Measurements from ENCODE around the gene SLC23A2.

SLC23A2 gene

DNA sequence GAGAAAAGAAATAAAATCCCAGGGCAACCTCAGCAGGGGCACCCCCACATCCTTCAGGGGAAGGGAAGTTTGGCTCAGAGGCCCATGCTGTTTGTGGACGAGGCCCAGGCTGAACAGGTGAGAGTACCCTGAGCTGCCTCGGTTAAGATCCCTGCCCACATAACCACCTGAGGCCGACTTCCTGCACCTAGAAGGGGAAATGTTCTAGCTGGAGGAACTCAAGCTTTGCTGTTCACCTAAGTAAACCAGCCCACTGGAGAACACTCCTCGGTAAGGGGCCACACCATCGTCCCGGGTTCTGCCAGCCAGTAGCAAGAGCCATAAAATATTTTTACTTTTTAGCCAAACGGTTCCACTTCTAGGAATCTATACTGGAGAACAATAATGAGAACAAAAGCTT lies 88.2 kb downstream of the SLC23A2 start:
- ChIA-PET POLR2A (no interaction called here), CTCF (no interaction called here)
- no peak for DNase-seq (ENCODE audit: extremely low spot score)
- no peak for TF ChIP-seq HDGF (IDR thresholded peaks at IDR 0.05; ENCODE audit: borderline replicate concordance)
- TF ChIP-seq FOXM1 (IDR thresholded peaks at IDR 0.05; ENCODE audit: borderline replicate concordance): no peak
- no peak for TF ChIP-seq FOXK2 (IDR thresholded peaks at IDR 0.05)
- TF ChIP-seq TARDBP (IDR thresholded peaks at IDR 0.05): no peak
- no peak for TF ChIP-seq BHLHE40 (IDR thresholded peaks at IDR 0.05; ENCODE audit: borderline replicate concordance)
- TF ChIP-seq NFRKB (IDR thresholded peaks at IDR 0.05): no peak
- TF ChIP-seq FOXA1 (IDR thresholded peaks at IDR 0.05): no peak
- TF ChIP-seq LEF1 (IDR thresholded peaks at IDR 0.05; ENCODE audit: borderline replicate concordance): no peak
- TF ChIP-seq ZNF384 (IDR thresholded peaks at IDR 0.05): no peak
- TF ChIP-seq L3MBTL2 (conservative IDR thresholded peaks at IDR 0.05): no peak
- no peak for TF ChIP-seq ARNT (IDR thresholded peaks at IDR 0.05)
- no peak for TF ChIP-seq CTBP1 (IDR thresholded peaks at IDR 0.05; ENCODE audit: borderline replicate concordance)
- TF ChIP-seq ELF4 (IDR thresholded peaks at IDR 0.05): no peak
- no peak for TF ChIP-seq SUZ12 (IDR thresholded peaks at IDR 0.05)
- no peak for TF ChIP-seq SP1 (IDR thresholded peaks at IDR 0.05)
- TF ChIP-seq, protein P1, sequence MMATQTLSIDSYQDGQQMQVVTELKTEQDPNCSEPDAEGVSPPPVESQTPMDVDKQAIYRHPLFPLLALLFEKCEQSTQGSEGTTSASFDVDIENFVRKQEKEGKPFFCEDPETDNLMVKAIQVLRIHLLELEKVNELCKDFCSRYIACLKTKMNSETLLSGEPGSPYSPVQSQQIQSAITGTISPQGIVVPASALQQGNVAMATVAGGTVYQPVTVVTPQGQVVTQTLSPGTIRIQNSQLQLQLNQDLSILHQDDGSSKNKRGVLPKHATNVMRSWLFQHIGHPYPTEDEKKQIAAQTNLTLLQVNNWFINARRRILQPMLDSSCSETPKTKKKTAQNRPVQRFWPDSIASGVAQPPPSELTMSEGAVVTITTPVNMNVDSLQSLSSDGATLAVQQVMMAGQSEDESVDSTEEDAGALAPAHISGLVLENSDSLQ (IDR thresholded peaks at IDR 0.05): no peak

DNA sequence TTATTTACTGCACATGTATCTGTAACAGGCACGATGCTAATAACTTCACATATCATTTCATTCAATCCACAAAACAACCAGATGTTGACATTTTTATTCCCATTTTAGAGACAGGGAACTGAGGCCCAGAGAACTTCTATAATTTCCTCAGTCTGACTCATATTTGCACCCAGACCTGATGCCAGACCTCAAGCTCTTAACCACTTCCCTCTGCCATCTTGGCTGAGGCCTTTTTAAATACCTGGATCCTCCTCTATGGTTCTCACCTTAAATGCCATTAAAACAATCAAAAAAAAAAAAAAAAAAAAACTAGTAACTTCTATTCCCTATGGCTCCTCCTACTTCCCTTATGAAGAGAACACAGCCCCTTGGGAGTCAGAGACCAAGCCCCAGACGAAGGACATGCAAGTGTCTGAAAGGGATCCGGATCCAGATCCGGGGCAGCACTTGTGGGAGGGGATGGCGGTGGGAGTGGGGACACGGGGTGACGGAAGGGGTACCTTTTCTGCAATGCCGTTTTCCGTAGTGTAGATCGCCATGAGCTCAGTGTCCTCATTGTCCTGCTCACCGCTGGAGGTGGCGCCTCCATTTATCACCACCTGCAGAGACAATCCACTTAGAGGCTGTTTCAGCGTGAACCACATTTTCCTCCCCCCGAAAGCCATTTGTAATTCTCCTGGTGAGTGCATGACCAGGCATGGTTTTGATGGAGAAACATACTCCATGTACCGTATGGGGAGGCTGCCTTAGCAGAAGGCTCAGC lies 88.7 kb downstream of the SLC23A2 start:
- no peak for DNase-seq (ENCODE audit: extremely low spot score)
- ChIA-PET POLR2A (no interaction called here), CTCF (no interaction called here)
- TF ChIP-seq FOXM1 (IDR thresholded peaks at IDR 0.05; ENCODE audit: borderline replicate concordance) (no peak), BHLHE40 (IDR thresholded peaks at IDR 0.05; ENCODE audit: borderline replicate concordance) (no peak), ELF4 (IDR thresholded peaks at IDR 0.05) (no peak), FOXK2 (IDR thresholded peaks at IDR 0.05) (no peak)
- TF ChIP-seq, protein P1 (IDR thresholded peaks at IDR 0.05): no peak

DNA sequence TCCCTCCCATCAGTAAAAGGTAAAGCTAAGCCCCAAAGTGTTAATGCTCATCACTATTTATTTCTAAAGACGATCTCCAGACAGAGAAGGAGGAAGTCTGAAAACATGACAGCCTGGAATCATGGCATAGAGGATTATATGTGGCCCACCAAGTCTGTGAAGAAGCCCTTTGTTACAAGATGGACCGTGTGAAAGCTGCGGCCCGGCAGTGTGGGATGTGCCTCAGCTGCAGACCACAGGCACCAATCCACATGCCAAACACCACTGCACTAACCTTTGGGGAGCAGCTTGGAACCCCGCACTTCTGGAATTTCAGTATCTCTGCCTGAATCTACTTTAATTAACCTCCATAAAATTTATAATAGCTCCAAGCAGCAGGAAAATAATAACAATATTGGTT lies 90.4 kb downstream of the SLC23A2 start:
- no peak for TF ChIP-seq FOXK2 (IDR thresholded peaks at IDR 0.05)
- TF ChIP-seq SUZ12 (IDR thresholded peaks at IDR 0.05): no peak
- TF ChIP-seq FOXA1 (IDR thresholded peaks at IDR 0.05): no peak
- no peak for TF ChIP-seq LEF1 (IDR thresholded peaks at IDR 0.05; ENCODE audit: borderline replicate concordance)
- no peak for TF ChIP-seq NFRKB (IDR thresholded peaks at IDR 0.05)
- TF ChIP-seq, protein P1 (IDR thresholded peaks at IDR 0.05): no peak
- no peak for TF ChIP-seq ZNF384 (IDR thresholded peaks at IDR 0.05)
- TF ChIP-seq L3MBTL2 (conservative IDR thresholded peaks at IDR 0.05): no peak
- ChIA-PET POLR2A (no interaction called here), CTCF (interaction anchor here (0.7 kb wide), 1 partner anchor 56 kb away, joined by 3 read pairs; no protein-coding TSS in a partner anchor)
- DNase-seq (ENCODE audit: extremely low spot score): no peak

DNA sequence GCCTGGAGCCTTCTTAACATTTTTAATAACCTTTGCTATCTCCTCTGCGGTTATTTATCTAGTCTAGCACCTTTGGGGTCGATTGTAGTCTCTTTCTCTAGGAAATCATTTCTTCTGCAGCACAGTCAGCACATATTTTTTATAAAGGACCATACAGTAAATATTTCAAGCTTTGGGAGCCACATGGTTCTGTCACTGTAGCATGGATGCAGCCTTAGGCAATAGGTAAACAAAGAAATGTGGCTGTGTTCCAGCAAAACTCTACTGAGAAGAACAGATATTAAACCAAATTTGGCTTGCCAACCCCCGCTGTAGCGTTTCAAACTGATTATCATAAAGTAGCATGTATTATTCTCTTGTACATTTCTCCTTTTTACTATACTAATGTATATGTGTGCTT lies 95.7 kb downstream of the SLC23A2 start:
- POLR2A ChIA-PET: no interaction called here
- no peak for DNase-seq (ENCODE audit: extremely low spot score)
- no peak for TF ChIP-seq HDGF (IDR thresholded peaks at IDR 0.05; ENCODE audit: borderline replicate concordance)
- no peak for TF ChIP-seq SP1 (IDR thresholded peaks at IDR 0.05)
- TF ChIP-seq LEF1 (IDR thresholded peaks at IDR 0.05; ENCODE audit: borderline replicate concordance): no peak
- no peak for TF ChIP-seq FOXM1 (IDR thresholded peaks at IDR 0.05; ENCODE audit: borderline replicate concordance)
- TF ChIP-seq BHLHE40 (IDR thresholded peaks at IDR 0.05; ENCODE audit: borderline replicate concordance): no peak
- no peak for TF ChIP-seq L3MBTL2 (conservative IDR thresholded peaks at IDR 0.05)
- TF ChIP-seq CTBP1 (IDR thresholded peaks at IDR 0.05; ENCODE audit: borderline replicate concordance): no peak
- no peak for TF ChIP-seq ARNT (IDR thresholded peaks at IDR 0.05)
- TF ChIP-seq FOXA1 (IDR thresholded peaks at IDR 0.05): no peak
- no peak for TF ChIP-seq FOXK2 (IDR thresholded peaks at IDR 0.05)
- TF ChIP-seq NFRKB (IDR thresholded peaks at IDR 0.05): no peak
- TF ChIP-seq SUZ12 (IDR thresholded peaks at IDR 0.05): no peak
- TF ChIP-seq ELF4 (IDR thresholded peaks at IDR 0.05): no peak
- no peak for TF ChIP-seq ZNF384 (IDR thresholded peaks at IDR 0.05)
- no peak for TF ChIP-seq TARDBP (IDR thresholded peaks at IDR 0.05)
- TF ChIP-seq, protein P1 (IDR thresholded peaks at IDR 0.05): no peak
- CTCF ChIA-PET: no interaction called here

DNA sequence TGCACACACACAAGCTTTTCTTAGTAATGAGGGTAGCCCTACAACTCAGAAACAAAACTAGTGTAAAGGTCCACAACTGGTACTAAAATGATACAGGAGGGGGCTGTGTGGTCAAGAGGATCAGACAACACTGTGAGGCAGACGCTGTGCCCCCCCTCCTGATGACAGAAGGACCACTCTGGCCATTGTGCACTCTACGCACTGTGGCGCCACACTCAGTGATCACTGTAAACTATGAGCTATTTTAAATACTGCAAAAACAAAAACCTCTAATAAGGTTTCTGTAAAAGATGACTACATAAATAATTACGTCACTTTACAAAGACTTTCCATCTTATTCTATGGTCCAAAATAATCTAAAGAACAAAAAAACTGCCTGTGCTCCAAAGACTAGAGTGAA lies 96.1 kb downstream of the SLC23A2 start:
- TF ChIP-seq, protein P1 (IDR thresholded peaks at IDR 0.05): no peak
- TF ChIP-seq SUZ12 (IDR thresholded peaks at IDR 0.05) (no peak), BHLHE40 (IDR thresholded peaks at IDR 0.05; ENCODE audit: borderline replicate concordance) (no peak), LEF1 (IDR thresholded peaks at IDR 0.05; ENCODE audit: borderline replicate concordance) (no peak), CTBP1 (IDR thresholded peaks at IDR 0.05; ENCODE audit: borderline replicate concordance) (no peak), ZNF384 (IDR thresholded peaks at IDR 0.05) (no peak), FOXK2 (IDR thresholded peaks at IDR 0.05) (no peak), ARNT (IDR thresholded peaks at IDR 0.05) (no peak), NFRKB (IDR thresholded peaks at IDR 0.05) (no peak), L3MBTL2 (conservative IDR thresholded peaks at IDR 0.05) (no peak), TARDBP (IDR thresholded peaks at IDR 0.05) (no peak), ELF4 (IDR thresholded peaks at IDR 0.05) (no peak)
- ChIA-PET POLR2A (no interaction called here), CTCF (no interaction called here)
- DNase-seq (ENCODE audit: extremely low spot score): no peak
